HG02943 (cell line): Measurements from ENCODE around the gene TRIP10.
"Not testable (repeated sequence)": the region's sequence is repeated elsewhere in the genome, so short reads cannot be mapped to it uniquely, and the experiment has no call there.

ENCODE experiments used
- ATAC-seq: cut with Tn5 transposase; IDR thresholded peaks from one replicate; pipeline ENCODE4 v1.9.1; 2021; ENCODE audit warnings: mild to moderate bottlenecking, low read depth, moderate library complexity; ENCODE audit not compliant: unreplicated experiment

The TRIP10 gene

GRCh38 chr19:6790194-6791128, 51.0 kb downstream of the TRIP10 start:
- ATAC-seq: no peak

- ATAC-seq: no peak
Observed at GRCh38 chr19:6791237-6791636, 51.8 kb downstream of the TRIP10 start.

DNA sequence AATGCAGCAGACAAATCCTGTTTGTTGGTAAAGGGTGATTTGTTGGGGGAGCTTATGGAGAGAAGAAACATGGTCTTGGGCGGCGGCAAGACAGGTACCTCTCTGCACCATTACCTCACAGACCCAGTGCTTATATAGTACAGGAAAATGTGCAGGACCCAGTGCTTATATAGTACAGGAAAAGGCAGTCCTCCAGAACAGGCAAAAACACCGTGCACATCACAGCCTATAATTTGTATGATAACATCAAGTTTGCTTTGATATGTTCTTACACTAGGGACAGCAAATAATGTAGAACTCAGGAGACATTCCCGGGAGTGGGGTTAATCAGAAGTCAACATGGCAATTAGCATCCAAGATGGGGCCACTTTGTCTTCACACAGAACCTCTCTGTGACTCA, 53.9 kb downstream of the TRIP10 start:
- ATAC-seq: no peak

- ATAC-seq: no peak
Observed at GRCh38 chr19:6793973-6794372, 54.5 kb downstream of the TRIP10 start.

DNA sequence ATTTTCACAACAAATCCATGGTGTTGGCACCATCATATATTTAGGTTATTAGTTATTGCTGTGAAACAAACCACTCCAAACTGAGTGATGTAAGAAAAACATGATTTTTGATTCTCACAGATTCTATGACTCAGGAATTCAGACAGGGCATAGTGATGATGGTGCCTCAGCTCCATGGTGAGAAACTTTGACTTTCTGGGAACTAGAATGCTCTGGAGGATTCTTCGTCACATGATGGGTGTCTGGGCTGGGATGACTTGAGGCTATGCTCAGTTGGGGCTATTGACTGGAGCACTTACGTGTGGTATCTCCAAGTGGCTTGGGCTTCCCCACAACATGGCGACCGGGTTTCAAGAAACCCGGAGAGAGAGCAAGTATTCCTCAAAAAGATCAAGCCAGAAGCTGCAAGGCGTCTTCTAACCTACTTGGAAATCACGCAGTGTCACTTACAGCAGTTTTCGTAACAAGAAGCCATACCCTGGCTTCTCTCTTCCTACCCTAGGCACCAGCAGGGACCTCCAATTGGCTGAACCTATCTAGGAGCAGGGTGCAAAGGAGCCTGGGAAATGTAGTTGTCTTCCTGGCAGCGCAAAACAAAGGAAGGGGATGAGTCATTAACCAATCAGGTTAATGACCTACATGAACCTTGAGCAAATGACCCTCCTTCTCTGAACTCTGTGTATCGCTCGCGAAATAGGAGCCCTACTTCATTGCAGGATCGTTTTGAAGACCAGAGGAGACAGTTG, 55.4 kb downstream of the TRIP10 start:
- ATAC-seq: no peak

GRCh38 chr19:6796278-6796677, 56.8 kb downstream of the TRIP10 start:
- ATAC-seq: no peak

DNA sequence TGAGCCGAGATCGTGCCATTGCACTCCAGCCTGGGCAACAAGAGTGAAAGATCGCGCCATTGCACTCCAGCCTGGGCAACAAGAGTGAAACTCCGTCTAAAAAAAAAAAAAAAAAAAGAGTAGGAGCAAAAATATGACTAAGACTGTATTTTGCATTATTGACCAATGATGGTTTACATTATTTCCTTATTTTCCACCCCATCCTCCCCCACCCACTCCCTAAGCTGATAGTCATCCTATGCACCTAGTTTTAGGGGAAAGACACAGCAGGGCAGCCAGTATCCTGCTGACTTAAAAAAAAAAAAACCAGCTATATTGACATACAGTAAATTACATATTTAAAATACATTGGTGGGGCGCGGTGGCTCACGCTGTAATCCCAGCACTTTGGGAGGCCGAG, 58.2 kb downstream of the TRIP10 start:
- no peak for ATAC-seq

DNA sequence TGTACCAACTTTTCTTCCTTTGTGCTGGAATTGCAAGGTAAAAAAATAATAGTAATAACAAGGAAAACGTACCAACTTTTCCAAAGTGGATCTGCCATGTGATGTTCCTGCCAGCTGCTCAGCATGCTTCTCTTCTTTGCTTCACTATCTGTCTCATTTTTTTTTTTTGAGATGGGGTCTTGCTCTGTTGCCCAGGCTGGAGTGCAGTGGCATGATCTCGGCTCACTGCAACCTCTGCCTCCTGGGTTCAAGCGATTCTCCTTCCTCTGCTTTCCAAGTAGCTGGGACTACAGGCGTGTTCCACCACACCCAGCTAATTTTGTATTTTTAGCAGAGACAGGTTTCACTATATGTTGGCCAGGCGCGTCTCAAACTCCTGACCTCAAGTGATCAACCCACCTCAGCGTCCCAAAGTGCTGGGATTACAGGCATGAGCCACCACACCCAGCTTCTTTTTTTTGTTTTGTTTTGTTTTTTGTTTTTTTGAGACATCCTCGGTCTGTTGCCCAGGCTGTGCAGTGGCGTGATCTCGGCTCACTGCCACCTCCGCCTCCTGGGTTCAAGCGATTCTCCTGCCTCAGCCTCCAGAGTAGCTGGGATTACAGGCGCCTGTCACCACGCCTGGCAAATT, 60.8 kb downstream of the TRIP10 start:
- not testable (repeated sequence) for ATAC-seq

GRCh38 chr19:6800991-6801484, 61.6 kb downstream of the TRIP10 start:
- no peak for ATAC-seq
